GM21576 (cell line): Measurements from ENCODE around the gene SPNS1.
"Not testable (repeated sequence)": the region's sequence is repeated elsewhere in the genome, so short reads cannot be mapped to it uniquely, and the experiment has no call there.

ENCODE experiments used
- ATAC-seq: cut with Tn5 transposase; IDR thresholded peaks from one replicate; pipeline ENCODE4 v1.9.1; 2021; ENCODE audit warnings: mild to moderate bottlenecking, moderate library complexity; ENCODE audit not compliant: unreplicated experiment

SPNS1 gene

GRCh38 chr16:28987170-28987853 lies 12.7 kb downstream of the SPNS1 start:
- no peak for ATAC-seq

DNA sequence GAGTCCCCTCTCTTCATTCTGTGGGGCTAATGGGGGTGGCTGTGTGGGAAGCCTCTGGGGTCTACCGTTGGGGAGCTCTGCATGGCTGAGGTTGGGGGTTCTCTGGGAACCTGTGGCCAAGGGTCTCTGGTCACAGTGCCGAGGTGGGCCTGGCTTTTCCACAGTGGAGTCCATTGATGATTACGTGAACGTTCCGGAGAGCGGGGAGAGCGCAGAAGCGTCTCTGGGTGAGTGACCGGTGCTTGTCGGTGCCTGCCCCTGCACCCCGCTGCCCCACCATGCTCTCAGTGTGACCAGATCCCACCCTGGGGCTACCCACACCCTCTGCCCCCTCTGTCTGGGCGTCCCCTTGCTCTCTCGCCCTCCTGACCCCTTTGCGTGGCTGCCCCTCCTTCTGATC lies 14.8 kb downstream of the SPNS1 start:
- no peak for ATAC-seq

DNA sequence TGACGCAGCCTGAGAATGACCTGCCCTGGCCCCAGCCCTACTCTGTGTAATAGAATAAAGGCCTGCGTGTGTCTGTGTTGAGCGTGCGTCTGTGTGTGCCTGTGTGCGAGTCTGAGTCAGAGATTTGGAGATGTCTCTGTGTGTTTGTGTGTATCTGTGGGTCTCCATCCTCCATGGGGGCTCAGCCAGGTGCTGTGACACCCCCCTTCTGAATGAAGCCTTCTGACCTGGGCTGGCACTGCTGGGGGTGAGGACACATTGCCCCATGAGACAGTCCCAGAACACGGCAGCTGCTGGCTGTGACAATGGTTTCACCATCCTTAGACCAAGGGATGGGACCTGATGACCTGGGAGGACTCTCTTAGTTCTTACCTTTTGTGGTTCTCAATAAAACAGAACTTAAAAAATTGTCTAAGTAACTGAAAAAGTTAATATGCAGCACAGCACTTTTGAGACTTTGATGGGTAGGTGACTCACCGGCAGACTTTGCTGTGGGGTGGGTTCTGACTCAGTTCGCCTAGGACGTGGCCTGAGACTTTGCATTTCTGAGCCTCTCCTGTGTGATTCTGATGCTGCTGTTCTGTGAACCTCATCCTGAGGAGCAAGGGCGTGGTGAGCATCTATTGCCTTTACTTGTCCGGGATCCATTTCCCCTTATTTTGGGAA lies 15.9 kb downstream of the SPNS1 start:
- no peak for ATAC-seq

DNA sequence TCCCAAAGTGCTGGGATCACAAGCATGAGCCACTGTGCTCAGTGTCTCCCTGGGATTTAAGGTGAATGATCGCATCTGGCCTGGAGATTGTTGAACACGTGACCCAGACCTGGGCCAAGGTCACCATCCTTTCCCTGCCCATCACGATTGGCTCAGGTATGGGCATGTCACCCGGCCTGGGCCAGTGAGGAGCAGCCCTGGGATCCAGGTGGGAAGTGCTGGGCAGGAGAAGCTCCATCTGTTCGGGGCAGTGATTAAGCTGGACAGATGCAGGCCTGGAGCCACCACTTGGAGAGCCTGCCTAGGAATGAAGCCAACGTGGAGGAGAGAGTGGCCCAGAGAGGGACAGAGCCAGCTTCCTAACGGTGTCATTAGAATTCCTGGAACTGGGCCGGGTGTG lies 17.1 kb downstream of the SPNS1 start:
- ATAC-seq = no peak

GRCh38 chr16:28992496-28992895 lies 17.9 kb downstream of the SPNS1 start:
- no peak for ATAC-seq

DNA sequence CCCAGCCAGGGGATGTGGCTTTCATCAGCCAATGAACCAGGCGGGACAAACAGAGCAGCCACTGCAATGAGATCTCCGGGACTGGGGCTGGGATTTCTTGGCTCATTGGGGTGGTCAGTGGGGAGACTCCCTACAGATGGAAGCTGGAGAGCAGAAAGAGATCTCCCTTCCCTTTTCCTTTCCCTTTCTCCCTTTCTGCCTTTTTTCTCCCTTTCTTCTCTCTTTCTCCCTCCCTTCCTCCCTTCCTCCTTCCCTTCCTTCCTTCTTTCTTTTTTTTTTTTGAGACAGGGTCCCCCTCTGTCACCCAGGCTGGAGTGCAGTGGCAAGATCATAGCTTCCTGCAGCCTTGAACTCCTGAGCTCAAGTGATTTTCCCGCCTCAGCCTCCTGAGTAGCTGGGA lies 24.3 kb downstream of the SPNS1 start:
- no peak for ATAC-seq

DNA sequence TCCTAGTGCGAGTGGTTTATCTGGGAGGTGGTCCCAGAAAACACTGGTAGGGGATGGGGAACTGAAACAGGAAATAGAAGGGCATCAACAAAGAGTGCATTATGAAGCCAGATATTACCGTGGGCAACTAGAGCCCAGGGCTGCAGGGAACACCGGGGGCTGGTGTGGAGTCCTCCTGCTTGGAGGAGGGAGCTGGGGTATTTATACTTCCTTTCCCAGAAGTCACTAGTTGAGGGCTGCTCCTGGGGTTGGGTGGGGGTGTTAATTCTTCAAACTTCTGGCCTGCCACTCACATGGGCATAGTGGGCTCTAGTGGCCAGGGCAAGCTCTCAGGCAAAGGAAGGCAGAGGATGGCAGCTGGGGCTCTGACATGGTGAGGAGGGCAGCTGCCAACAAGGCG lies 25.0 kb downstream of the SPNS1 start:
- no peak for ATAC-seq

DNA sequence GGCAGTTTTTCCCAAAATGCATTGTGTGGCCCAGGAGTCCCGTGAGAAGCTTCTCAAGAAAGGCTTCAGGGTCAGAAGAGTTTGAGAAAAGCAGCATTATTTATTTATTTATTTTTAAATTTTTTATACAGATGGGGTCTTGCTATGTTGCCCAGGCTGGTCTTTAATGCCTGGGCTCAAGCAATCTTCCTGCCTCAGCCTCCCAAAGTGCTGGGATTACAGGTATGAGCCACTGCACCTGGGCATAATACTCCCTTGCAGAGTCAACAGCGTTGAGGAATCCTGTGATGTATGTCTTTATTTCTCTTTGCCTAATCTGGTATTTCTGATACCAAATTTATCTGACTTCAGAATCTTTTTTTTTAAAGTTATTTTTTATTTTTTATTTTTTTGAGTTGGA lies 25.4 kb downstream of the SPNS1 start:
- ATAC-seq = no peak

GRCh38 chr16:29004496-29005139 lies 30.0 kb downstream of the SPNS1 start:
- ATAC-seq = not testable (repeated sequence)

DNA sequence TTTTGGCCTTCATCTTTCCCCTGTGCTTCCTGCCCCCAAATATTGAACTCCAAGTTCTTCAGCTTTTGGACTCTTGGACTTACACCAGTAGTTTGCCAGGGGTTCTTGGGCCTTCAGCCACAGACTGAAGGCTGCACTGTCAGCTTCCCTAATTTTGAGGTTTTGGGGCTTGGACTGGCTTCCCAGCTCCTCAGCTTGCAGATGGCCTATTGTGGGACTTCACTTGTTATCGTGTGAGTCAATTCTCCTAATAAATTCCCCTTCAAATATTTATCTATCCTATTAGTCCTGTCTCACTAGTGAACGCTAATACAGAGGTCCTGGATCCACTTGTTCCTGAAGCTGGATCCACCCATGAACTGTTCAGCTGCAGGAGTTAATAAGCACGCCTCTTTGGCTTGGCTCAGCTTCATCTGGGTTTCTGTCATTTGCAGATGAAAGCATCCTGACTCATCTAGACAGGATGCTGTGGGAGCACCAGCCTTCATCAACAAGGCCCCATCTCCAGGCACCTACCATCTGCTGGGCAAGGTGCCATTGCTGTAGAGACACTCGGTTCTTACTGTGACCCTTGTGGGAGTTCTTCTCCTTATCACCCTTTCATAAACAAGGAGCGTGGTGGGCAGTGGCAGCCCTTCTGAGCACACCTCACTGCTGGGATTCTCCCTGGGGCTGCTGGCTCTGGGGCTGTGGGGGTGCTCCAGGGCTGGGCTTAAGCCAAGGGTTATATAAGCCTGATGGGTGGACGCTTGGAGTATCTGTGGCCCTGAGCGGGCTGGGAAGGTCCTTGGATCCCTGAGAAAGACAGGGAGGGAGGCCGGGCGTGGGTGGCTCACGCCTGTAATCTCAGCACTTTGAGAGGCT lies 33.4 kb downstream of the SPNS1 start:
- no peak for ATAC-seq

GRCh38 chr16:29009050-29009837 lies 34.7 kb downstream of the SPNS1 start:
- no peak for ATAC-seq

- no peak for ATAC-seq
These were observed 35.2 kb downstream of the SPNS1 start for GRCh38 chr16:29009838-29010166.

- no peak for ATAC-seq
These were observed 36.5 kb downstream of the SPNS1 start for GRCh38 chr16:29011112-29011511.

GRCh38 chr16:29011851-29012250 lies 37.3 kb downstream of the SPNS1 start:
- no peak for ATAC-seq

DNA sequence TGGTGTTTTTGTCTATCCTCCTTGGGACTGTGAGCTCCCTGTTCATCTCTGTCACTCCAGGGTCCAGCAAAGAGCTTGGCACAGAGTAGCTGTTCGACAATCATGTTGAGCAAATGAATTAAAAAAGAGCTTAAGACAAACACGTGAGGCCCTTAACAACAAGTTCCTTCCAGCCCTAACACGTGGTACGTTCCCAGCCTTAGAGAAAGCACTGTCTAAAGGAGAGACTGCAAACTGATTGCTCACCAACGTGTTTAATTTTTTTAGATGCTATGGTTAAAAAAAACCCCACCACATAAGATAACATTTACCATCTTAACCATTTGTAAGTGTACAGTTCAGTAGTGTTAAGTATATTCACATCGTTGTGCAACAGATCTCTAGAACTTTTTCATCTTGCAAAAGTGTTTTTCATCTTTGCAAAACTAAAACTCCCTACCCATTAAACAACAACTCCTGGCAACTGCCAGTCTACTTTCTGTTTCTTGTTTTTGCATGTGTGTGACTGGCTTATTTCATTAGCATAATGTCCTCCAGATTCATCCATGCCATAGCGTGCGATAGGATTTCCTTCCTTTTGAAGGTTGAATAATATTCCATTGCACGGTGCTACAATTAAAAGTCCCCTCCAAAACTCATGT lies 38.5 kb downstream of the SPNS1 start:
- ATAC-seq = no peak

- no peak for ATAC-seq
These were observed 40.0 kb downstream of the SPNS1 start for GRCh38 chr16:29014561-29015069.

DNA sequence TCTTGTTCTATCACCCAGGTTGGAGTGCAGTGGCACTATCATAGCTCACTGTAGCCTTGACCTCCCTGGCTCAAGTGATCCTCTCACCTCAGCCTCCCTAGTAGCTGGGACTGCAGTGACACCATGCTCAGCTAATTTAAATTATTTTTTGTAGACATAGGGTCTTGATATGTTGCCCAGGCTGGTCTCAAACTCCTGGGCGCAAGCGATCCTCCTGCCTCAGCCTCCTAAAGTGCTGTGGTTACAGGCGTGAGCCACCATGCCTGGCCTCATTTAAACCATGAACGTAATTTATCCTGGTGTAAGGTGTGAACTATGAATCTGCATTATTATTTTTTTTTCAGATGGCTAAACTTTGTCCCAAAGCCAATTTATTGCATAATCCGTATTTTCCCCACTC lies 47.6 kb downstream of the SPNS1 start:
- ATAC-seq = no peak

- ATAC-seq = no peak
These were observed 49.0 kb downstream of the SPNS1 start for GRCh38 chr16:29023279-29024277.

DNA sequence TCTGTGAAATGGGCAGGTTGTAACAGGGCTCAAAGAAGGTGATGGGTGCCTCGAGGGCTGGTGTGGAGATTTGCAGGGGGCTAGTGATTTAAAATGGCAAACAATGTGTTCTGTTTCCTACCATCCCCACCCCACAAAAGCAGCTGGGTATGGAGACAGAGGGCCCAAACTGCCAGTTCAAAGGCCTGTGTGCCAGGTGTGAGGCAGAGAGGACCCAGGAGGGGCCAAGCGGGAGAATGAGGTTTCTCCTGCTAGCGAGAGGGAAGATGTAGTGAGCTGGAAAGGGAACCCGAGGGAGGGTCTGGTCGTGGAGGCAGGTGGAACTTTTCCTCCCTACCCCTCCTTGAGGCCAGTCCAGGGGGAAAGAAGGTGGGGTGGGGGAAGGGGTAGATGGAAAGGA lies 49.7 kb downstream of the SPNS1 start:
- no peak for ATAC-seq
